HepG2 (cell line): ENCODE results near the gene HECTD3. TPM values are rescaled to one million over a fixed set of nuclear protein-coding genes. Genes with fewer than 3 reads are reported as not detected.

ENCODE experiments used
- LBX2 ChIP-seq: sonication (generic); formaldehyde crosslinking; IDR thresholded peaks from 2 replicates; pipeline ENCODE4 v1.5.0; 2020; ENCODE audit warnings: missing genetic modification reagents, mild to moderate bottlenecking, borderline replicate concordance
- LCORL ChIP-seq, 2 experiments: fragments of 450-650 bp in 1 of 2; sonication (generic) in 1 of 2; formaldehyde crosslinking in 1 of 2; IDR thresholded peaks; 2 replicates each; pipeline versions ENCODE4 v1.5.0 to v1.6.1; 2017 to 2020; ENCODE audit warnings: antibody characterized with exemption in 1 of 2, missing genetic modification reagents in 1 of 2
- NFAT5 ChIP-seq: sonication (generic); formaldehyde crosslinking; IDR thresholded peaks from 2 replicates; pipeline ENCODE4 v1.4.0; 2020; ENCODE audit warnings: missing genetic modification reagents
- PAWR ChIP-seq: sonication (generic); formaldehyde crosslinking; IDR thresholded peaks from 2 replicates; pipeline ENCODE4 v1.4.0; 2020; ENCODE audit warnings: missing genetic modification reagents, mild to moderate bottlenecking, borderline replicate concordance
- PAX8 ChIP-seq: sonication (generic); formaldehyde crosslinking; IDR thresholded peaks from 2 replicates; pipeline ENCODE4 v1.8.0; 2022; ENCODE audit warnings: mild to moderate bottlenecking, missing genetic modification reagents, borderline replicate concordance
- PHF8 ChIP-seq: sonication (generic); formaldehyde crosslinking; IDR thresholded peaks from 2 replicates; pipeline ENCODE4 v1.5.0; 2020; ENCODE audit warnings: missing genetic modification reagents
- SIN3A ChIP-seq: IDR thresholded peaks from 2 replicates; pipeline ENCODE4 v1.6.1; 2011; ENCODE audit warnings: low read depth, mild to moderate bottlenecking, control low read depth, low read length, borderline replicate concordance
- TEAD2 ChIP-seq: sonication (generic); formaldehyde crosslinking; IDR thresholded peaks from 2 replicates; pipeline ENCODE4 v1.9.0; 2021; ENCODE audit warnings: missing genetic modification reagents
- XRCC5 ChIP-seq: fragments of 200-400 bp; formaldehyde crosslinking; optimal IDR thresholded peaks from 2 replicates; pipeline ENCODE3; 2017; ENCODE audit warnings: mild to moderate bottlenecking, low read length
- ZFX ChIP-seq: sonication (generic); formaldehyde crosslinking; IDR thresholded peaks from 2 replicates; pipeline ENCODE4 v1.4.0; 2020; ENCODE audit warnings: mild to moderate bottlenecking, low read depth, missing genetic modification reagents, moderate library complexity
- ZNF121 ChIP-seq: sonication (generic); formaldehyde crosslinking; IDR thresholded peaks from 2 replicates; pipeline ENCODE4 v1.5.0; 2020; ENCODE audit warnings: mild to moderate bottlenecking, missing genetic modification reagents
- ZNF253 ChIP-seq: sonication (generic); formaldehyde crosslinking; IDR thresholded peaks from 2 replicates; pipeline ENCODE4 v1.8.0; 2022; ENCODE audit warnings: mild to moderate bottlenecking, missing genetic modification reagents, borderline replicate concordance
- ZNF34 ChIP-seq: sonication (generic); formaldehyde crosslinking; IDR thresholded peaks from 2 replicates; pipeline ENCODE4 v1.4.0; 2020; ENCODE audit warnings: mild to moderate bottlenecking, missing genetic modification reagents, borderline replicate concordance
- ZNF563 ChIP-seq: sonication (generic); formaldehyde crosslinking; IDR thresholded peaks from 2 replicates; pipeline ENCODE4 v1.8.0; 2022; ENCODE audit warnings: mild to moderate bottlenecking, moderate library complexity, missing genetic modification reagents
- ZNF704 ChIP-seq: sonication (generic); formaldehyde crosslinking; IDR thresholded peaks from 2 replicates; pipeline ENCODE4 v1.8.1; 2023; ENCODE audit warnings: mild to moderate bottlenecking, inconsistent platforms, moderate library complexity, missing genetic modification reagents, borderline replicate concordance
- ZSCAN20 ChIP-seq: sonication (generic); formaldehyde crosslinking; IDR thresholded peaks from 2 replicates; pipeline ENCODE4 v1.4.0; 2020; ENCODE audit warnings: missing genetic modification reagents, mild to moderate bottlenecking, borderline replicate concordance
- polyA plus RNA-seq, 8 experiments: library from polyadenylated mRNA; depleted of rRNA in 3 of 8; stranded (reverse) in 7 of 8; unstranded in 1 of 8; fragments of >200 nt; fragmentation: Illumina TruSeq in 4 of 8; extraction: Trizol in 4 of 8; gene quantifications; 2 replicates each; pipeline versions ENCODE4 v1.2.1 to v1.2.3, GENCODE V29; 2011 to 2016; ENCODE audit warnings: low read depth in 4 of 8, missing spikeins in 1 of 8, mixed read lengths in 1 of 8; ENCODE audit not compliant: insufficient read depth in 1 of 8
- total RNA-seq, 5 experiments: library from RNA; depleted of rRNA; stranded (reverse); fragments of >200 nt; fragmentation: Illumina TruSeq; extraction: Trizol; gene quantifications; 2 replicates each; pipeline ENCODE4 v1.2.3, GENCODE V29; 2016; ENCODE audit warnings: low read depth in 1 of 5
- TF ChIP-seq, protein P1 (sequence below): sonication (generic); formaldehyde crosslinking; IDR thresholded peaks from 2 replicates; pipeline ENCODE4 v1.5.0; 2020; ENCODE audit warnings: missing genetic modification reagents, mild to moderate bottlenecking, borderline replicate concordance
- TF ChIP-seq, protein P2 (sequence below): IDR thresholded peaks from 2 replicates; pipeline ENCODE4 v1.6.1; 2016; ENCODE audit warnings: missing genetic modification reagents, missing compliant biosample characterization
- TF ChIP-seq, protein P3 (sequence below): sonication (generic); formaldehyde crosslinking; conservative IDR thresholded peaks from 2 replicates; pipeline ENCODE4 v1.4.0; 2020; ENCODE audit warnings: missing genetic modification reagents

Gene HECTD3
- total and polyA plus RNA-seq, 2 of the 13 experiments (the other 11 are each of a cell fraction or from before 2014, with no cell fraction given) = 18.6 to 24.5 TPM

- no peak for TF ChIP-seq LBX2 (CRISPR knock-in tag)
- TF ChIP-seq, protein P1, sequence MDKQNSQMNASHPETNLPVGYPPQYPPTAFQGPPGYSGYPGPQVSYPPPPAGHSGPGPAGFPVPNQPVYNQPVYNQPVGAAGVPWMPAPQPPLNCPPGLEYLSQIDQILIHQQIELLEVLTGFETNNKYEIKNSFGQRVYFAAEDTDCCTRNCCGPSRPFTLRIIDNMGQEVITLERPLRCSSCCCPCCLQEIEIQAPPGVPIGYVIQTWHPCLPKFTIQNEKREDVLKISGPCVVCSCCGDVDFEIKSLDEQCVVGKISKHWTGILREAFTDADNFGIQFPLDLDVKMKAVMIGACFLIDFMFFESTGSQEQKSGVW (CRISPR knock-in tag) = no peak
- no peak for TF ChIP-seq PAWR (CRISPR knock-in tag)
- no peak for TF ChIP-seq LCORL (IDR thresholded peaks at IDR 0.05)
- TF ChIP-seq LCORL (CRISPR knock-in tag; IDR thresholded peaks at IDR 0.05) = no peak
- peak; percentile 53; the same call in 1 of the 2 replicates for TF ChIP-seq SIN3A
- no peak for TF ChIP-seq NFAT5 (CRISPR knock-in tag)
- TF ChIP-seq, protein P2, sequence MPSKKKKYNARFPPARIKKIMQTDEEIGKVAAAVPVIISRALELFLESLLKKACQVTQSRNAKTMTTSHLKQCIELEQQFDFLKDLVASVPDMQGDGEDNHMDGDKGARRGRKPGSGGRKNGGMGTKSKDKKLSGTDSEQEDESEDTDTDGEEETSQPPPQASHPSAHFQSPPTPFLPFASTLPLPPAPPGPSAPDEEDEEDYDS (CRISPR knock-in tag) = no peak
- TF ChIP-seq ZNF34 (CRISPR knock-in tag) = no peak
- TF ChIP-seq ZNF121 (CRISPR knock-in tag) = peak; percentile 98
- TF ChIP-seq, protein P3, sequence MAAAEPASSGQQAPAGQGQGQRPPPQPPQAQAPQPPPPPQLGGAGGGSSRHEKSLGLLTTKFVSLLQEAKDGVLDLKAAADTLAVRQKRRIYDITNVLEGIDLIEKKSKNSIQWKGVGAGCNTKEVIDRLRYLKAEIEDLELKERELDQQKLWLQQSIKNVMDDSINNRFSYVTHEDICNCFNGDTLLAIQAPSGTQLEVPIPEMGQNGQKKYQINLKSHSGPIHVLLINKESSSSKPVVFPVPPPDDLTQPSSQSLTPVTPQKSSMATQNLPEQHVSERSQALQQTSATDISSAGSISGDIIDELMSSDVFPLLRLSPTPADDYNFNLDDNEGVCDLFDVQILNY (CRISPR knock-in tag) = no peak
- TF ChIP-seq ZNF563 (CRISPR knock-in tag) = no peak
- TF ChIP-seq ZNF704 = no peak
- TF ChIP-seq PAX8 (CRISPR knock-in tag) = no peak
- no peak for TF ChIP-seq XRCC5
- no peak for TF ChIP-seq ZNF253 (CRISPR knock-in tag)
- no peak for TF ChIP-seq TEAD2 (CRISPR knock-in tag)
- no peak for TF ChIP-seq ZFX (CRISPR knock-in tag)
- TF ChIP-seq PHF8 = no peak
- TF ChIP-seq ZSCAN20 (CRISPR knock-in tag) = 0 out of 2 replicates have a peak, but pooled peaks have one; percentile 13
Observed at GRCh38 chr1:44985747-44986359, 25.3 kb downstream of the HECTD3 start (continued).
